ENCODE results near the gene TPGS1.

The TPGS1 gene

DNA sequence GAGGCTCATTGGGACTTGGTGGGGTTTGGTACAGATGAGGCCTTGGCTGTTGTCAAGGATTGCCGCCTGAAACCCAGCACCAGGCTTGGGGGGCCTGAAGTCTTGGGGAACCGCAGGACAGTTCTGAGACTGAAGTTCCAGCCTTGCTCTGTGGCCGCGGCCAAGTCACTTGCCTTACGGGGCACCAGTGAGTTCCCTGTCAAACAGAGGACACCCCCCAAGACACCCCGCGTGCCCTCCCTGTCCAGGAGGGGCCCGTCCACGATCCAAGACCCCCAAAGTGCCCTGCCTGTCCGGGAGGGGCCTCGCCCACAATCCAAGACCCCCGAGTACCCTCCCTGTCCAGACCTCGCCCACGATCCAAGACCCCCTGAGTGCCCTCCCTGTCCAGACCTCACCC lies 26.8 kb downstream of the TPGS1 start:
- Histone ChIP-seq H3K9me3 (ENCODE audit: control insufficient read depth in 1 of 2, low read length in 2 of 2) (no peaks in the 10 kb centered on the region), H3K9ac (ENCODE audit: low read depth in 1 of 2, low read length in 2 of 2) (peak overlapping the region in 1 of 2 donors; percentile 82), H3K4me3 (ENCODE audit: low read depth in 1 of 2, low read length in 2 of 2) (peak overlapping the region in 1 of 2 donors; percentile 75), H3K27me3 (ENCODE audit: control insufficient read depth in 1 of 2, insufficient read depth in 2 of 2, low read length in 2 of 2) (no peaks in the 10 kb centered on the region), H3K4me1 (ENCODE audit: control insufficient read depth in 1 of 2, insufficient read depth in 2 of 2, low read length in 2 of 2) (peaks cover 12 to 14% of the 10 kb centered on the region in 2 donors), H3K27ac (ENCODE audit: low read depth, low read length) (no peak overlapping the region), H3K36me3 (ENCODE audit: control insufficient read depth in 1 of 2, insufficient read depth in 2 of 2, low read length in 2 of 2) (peaks cover 0 to 28% of the 10 kb centered on the region in 2 donors)

DNA sequence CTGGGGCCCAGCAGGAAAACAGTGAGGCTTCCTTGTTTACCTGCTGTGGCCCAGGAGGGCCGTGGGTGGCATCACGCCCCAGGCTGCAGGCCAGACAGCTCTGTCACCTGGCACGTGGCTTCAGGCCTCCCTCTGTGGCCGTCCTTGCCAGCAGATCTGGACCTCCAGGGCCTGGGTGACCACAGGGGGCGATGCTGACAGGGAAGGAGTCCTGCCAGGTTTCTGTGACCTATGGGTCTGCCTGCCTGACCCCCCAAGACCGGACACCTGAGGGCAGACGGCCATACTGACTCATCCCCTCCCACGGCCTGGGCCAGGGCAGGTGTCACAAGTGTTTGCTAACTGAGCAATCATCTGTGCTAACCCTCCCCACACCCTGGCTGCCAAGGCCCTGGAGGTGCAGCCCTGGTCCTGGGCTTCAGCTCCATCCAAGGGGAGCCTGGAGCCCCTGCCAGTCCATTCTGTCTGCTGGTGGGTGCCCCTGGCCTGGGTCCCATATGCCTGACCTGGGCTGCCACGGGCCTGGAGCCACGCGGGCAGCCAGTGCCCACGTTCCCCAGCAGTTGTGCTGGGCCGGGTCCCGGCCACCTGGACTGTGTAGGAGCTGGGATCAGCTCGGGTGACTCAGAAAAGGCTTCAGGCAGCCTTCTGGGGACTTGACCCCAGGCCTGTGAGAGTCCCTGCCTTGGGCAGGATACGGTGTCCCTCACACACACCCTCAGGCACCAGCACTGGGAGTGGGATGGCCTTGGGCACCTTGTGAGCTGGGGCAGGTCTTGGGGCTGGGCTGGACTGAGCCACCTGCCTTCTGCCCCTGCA lies 27.9 kb downstream of the TPGS1 start:
- H3K4me1 ChIP-seq (ENCODE audit: control insufficient read depth in 1 of 2, insufficient read depth in 2 of 2, low read length in 2 of 2): peaks cover 12 to 14% of the 10 kb centered on the region in 2 donors
- no peak overlapping the region for H3K4me3 ChIP-seq (ENCODE audit: low read depth in 1 of 2, low read length in 2 of 2)
- no peaks in the 10 kb centered on the region for H3K9me3 ChIP-seq (ENCODE audit: control insufficient read depth in 1 of 2, low read length in 2 of 2)
- no peak overlapping the region for H3K27ac ChIP-seq (ENCODE audit: low read depth, low read length)
- H3K36me3 ChIP-seq (ENCODE audit: control insufficient read depth in 1 of 2, insufficient read depth in 2 of 2, low read length in 2 of 2): peaks cover 0 to 33% of the 10 kb centered on the region in 2 donors
- no peaks in the 10 kb centered on the region for H3K27me3 ChIP-seq (ENCODE audit: control insufficient read depth in 1 of 2, insufficient read depth in 2 of 2, low read length in 2 of 2)
- no peak overlapping the region for H3K9ac ChIP-seq (ENCODE audit: low read depth in 1 of 2, low read length in 2 of 2)

DNA sequence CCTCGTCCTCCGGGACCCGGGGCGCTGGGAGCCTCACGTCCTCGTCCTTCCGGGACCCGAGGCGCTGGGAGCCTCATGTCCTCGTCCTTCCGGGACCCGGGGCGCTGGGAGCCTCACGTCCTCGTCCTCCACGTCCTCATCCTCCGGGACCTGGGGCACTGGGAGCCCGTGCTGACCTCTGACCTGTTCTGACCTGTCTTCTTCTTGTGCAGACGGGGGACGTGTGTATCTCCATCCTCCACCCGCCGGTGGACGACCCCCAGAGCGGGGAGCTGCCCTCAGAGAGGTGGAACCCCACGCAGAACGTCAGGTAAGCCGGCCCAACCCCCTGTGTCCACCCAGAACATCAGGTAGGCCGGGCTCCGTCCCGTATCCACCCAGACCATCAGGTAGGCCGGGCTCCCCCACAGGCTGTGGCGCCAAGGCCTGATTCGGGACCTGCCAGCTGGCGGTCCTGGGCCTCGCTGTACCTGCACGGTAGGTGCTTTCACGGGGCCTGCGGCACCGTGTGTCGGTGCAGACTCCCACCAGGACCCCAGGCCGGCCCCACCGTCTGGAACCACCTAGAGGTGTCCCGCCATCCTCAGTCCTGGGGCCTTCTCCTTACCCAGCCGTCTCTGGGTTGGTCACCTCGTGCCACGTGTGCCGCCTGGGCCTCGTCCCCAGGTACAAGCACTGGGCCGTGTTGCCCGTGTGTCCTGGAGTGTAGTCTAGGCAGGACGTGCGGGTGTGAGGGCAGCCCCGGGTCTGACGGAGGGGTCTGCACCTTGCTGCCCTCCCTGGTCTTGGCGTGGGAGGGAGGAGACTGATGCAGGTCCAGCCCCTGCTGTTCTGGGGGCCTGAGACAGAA lies 29.0 kb downstream of the TPGS1 start:
- Histone ChIP-seq H3K4me3 (ENCODE audit: low read depth in 1 of 2, low read length in 2 of 2) (no peak overlapping the region), H3K27ac (ENCODE audit: low read depth, low read length) (no peak overlapping the region), H3K9ac (ENCODE audit: low read depth in 1 of 2, low read length in 2 of 2) (no peak overlapping the region), H3K9me3 (ENCODE audit: control insufficient read depth in 1 of 2, low read length in 2 of 2) (no peaks in the 10 kb centered on the region), H3K4me1 (ENCODE audit: control insufficient read depth in 1 of 2, insufficient read depth in 2 of 2, low read length in 2 of 2) (peaks cover 12 to 14% of the 10 kb centered on the region in 2 donors), H3K36me3 (ENCODE audit: control insufficient read depth in 1 of 2, insufficient read depth in 2 of 2, low read length in 2 of 2) (peaks cover 4 to 37% of the 10 kb centered on the region in 2 donors), H3K27me3 (ENCODE audit: control insufficient read depth in 1 of 2, insufficient read depth in 2 of 2, low read length in 2 of 2) (no peaks in the 10 kb centered on the region)

DNA sequence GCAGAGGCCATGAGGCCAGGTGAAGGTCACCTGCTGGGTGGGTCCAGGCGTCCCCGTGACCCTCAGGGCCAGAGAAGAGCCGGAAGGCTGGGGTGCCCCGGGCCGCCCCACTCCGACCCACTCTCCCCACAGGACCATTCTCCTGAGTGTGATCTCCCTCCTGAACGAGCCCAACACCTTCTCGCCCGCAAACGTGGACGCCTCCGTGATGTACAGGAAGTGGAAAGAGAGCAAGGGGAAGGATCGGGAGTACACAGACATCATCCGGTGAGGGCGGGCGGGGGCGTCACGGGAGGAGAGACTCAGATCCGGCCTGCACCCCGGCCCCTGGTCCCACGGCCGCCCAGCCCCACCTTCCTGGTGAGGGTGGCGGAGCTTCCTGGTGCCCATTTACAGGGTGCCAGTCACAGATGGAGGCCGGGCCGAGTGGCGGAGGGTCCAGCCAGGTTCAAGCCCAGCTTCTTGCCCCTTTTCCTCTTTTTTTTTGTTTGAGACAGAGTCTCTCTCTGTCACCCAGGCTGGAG lies 29.6 kb downstream of the TPGS1 start:
- Histone ChIP-seq H3K27ac (ENCODE audit: low read depth, low read length) (no peak overlapping the region), H3K4me3 (ENCODE audit: low read depth in 1 of 2, low read length in 2 of 2) (no peak overlapping the region), H3K4me1 (ENCODE audit: control insufficient read depth in 1 of 2, insufficient read depth in 2 of 2, low read length in 2 of 2) (peaks cover 12 to 14% of the 10 kb centered on the region in 2 donors), H3K9me3 (ENCODE audit: control insufficient read depth in 1 of 2, low read length in 2 of 2) (no peaks in the 10 kb centered on the region), H3K9ac (ENCODE audit: low read depth in 1 of 2, low read length in 2 of 2) (no peak overlapping the region), H3K27me3 (ENCODE audit: control insufficient read depth in 1 of 2, insufficient read depth in 2 of 2, low read length in 2 of 2) (no peaks in the 10 kb centered on the region), H3K36me3 (ENCODE audit: control insufficient read depth in 1 of 2, insufficient read depth in 2 of 2, low read length in 2 of 2) (peaks cover 10 to 44% of the 10 kb centered on the region in 2 donors)

DNA sequence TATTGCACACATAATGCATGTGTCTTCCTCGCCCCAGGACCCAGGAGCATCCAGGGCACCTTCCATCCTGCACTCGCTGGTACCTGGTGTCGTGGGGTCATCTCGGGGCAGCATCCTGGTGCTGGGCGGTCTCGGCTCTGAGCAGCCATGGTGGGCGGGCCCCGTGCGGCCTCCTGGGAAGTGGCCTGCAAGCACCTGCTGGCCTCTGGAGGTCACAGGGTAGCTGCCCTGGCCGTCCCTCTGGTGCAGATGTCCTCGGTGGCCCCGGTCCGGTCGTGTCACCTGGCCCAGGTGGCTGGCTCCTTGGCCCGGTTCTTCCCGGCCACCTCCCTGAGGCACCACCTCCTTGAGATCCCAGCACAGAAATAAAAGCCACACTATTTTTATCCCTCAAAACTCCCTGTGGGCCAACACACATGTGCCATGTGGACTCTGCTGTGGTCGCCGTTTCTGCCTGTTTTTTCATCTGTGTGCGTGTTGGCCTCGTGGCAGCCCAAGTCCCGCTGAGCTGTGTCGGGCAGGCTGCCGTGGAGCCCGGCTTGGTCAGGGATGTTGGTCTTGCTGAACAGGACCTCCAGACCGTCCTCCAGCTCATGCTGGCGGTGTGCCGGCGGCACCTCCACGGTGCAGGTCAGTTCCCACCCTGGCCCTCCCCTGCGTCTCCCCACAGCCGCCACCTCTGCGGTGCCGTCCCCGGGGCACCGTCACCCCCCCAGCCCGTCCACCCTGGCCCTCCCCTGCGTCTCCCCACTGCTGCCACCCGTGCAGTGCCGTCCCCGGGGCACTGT lies 31.5 kb downstream of the TPGS1 start:
- H3K9ac ChIP-seq (ENCODE audit: low read depth in 1 of 2, low read length in 2 of 2): no peak overlapping the region
- H3K27ac ChIP-seq (ENCODE audit: low read depth, low read length): no peak overlapping the region
- H3K4me1 ChIP-seq (ENCODE audit: control insufficient read depth in 1 of 2, insufficient read depth in 2 of 2, low read length in 2 of 2): peaks cover under 1 to 2% of the 10 kb centered on the region in 2 donors
- no peaks in the 10 kb centered on the region for H3K27me3 ChIP-seq (ENCODE audit: control insufficient read depth in 1 of 2, insufficient read depth in 2 of 2, low read length in 2 of 2)
- peaks cover 10 to 51% of the 10 kb centered on the region in 2 donors for H3K36me3 ChIP-seq (ENCODE audit: control insufficient read depth in 1 of 2, insufficient read depth in 2 of 2, low read length in 2 of 2)
- H3K4me3 ChIP-seq (ENCODE audit: low read depth in 1 of 2, low read length in 2 of 2): no peak overlapping the region
- H3K9me3 ChIP-seq (ENCODE audit: control insufficient read depth in 1 of 2, low read length in 2 of 2): no peaks in the 10 kb centered on the region

DNA sequence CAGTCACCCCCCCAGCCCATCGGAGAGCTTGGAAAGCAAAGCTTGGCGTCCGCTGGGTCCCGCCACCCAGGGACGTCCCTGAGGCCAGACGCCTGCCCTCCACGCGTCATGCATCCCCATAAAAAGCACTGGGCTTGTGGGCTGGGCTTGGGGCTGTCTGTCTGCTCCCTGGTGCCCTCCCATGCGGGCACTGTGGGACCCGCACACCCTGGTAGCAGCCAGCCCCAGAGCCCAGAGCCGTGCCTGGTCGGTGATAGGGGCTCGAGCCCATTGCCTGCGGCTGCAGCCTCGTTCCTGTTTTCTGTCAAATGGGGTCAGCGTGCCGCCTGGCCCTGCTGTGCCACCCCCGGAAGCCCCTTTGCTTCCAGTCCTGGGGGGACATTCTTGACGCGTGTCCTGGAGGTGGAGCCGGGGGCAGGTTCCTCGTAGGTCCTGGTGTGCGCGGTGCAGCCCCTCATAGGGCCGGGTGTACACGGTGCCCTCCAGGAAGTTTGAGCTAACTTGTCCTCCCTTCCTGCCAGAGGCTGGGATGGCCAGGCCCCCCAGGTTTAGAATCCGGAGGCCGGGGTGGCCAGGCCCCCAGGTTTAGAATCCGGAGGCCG lies 32.2 kb downstream of the TPGS1 start:
- H3K9ac ChIP-seq (ENCODE audit: low read depth in 1 of 2, low read length in 2 of 2): no peak overlapping the region
- no peak overlapping the region for H3K27ac ChIP-seq (ENCODE audit: low read depth, low read length)
- H3K9me3 ChIP-seq (ENCODE audit: control insufficient read depth in 1 of 2, low read length in 2 of 2): no peaks in the 10 kb centered on the region
- no peaks in the 10 kb centered on the region for H3K4me1 ChIP-seq (ENCODE audit: control insufficient read depth in 1 of 2, insufficient read depth in 2 of 2, low read length in 2 of 2)
- no peak overlapping the region for H3K4me3 ChIP-seq (ENCODE audit: low read depth in 1 of 2, low read length in 2 of 2)
- H3K27me3 ChIP-seq (ENCODE audit: control insufficient read depth in 1 of 2, insufficient read depth in 2 of 2, low read length in 2 of 2): no peaks in the 10 kb centered on the region
- H3K36me3 ChIP-seq (ENCODE audit: control insufficient read depth in 1 of 2, insufficient read depth in 2 of 2, low read length in 2 of 2): peaks cover 10 to 51% of the 10 kb centered on the region in 2 donors

DNA sequence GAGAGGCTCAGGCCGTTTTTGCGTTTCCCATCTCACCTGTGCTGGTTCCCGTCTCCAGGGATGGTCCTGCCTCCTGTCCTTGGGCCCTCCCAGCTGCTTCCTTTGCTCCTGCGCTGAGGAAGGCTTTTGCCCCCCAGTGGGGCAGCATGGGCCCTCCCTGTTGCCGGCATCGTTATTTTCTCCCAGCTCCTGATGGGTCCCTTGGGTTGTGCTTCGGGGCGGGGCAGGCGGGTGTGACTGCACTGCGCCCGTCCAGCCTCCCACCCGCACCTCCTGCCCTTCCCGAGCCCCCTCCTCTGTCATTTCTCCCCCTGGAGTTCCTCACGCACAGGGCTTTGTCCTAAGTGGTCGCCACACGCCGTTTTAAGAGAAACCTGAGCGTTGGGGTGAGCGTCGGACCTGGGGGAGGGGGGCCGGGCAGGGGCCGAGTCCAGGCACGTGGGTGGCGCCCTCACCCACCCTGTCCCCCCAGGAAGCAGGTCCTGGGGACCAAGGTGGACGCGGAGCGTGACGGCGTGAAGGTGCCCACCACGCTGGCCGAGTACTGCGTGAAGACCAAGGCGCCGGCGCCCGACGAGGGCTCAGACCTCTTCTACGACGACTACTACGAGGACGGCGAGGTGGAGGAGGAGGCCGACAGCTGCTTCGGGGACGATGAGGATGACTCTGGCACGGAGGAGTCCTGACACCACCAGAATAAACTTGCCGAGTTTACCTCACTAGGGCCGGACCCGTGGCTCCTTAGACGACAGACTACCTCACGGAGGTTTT lies 33.8 kb downstream of the TPGS1 start:
- Histone ChIP-seq H3K9me3 (ENCODE audit: control insufficient read depth in 1 of 2, low read length in 2 of 2) (no peaks in the 10 kb centered on the region), H3K27me3 (ENCODE audit: control insufficient read depth in 1 of 2, insufficient read depth in 2 of 2, low read length in 2 of 2) (peaks cover 0 to 3% of the 10 kb centered on the region in 2 donors), H3K27ac (ENCODE audit: low read depth, low read length) (no peak overlapping the region), H3K36me3 (ENCODE audit: control insufficient read depth in 1 of 2, insufficient read depth in 2 of 2, low read length in 2 of 2) (peaks cover 10 to 49% of the 10 kb centered on the region in 2 donors), H3K4me1 (ENCODE audit: control insufficient read depth in 1 of 2, insufficient read depth in 2 of 2, low read length in 2 of 2) (no peaks in the 10 kb centered on the region), H3K9ac (ENCODE audit: low read depth in 1 of 2, low read length in 2 of 2) (no peak overlapping the region), H3K4me3 (ENCODE audit: low read depth in 1 of 2, low read length in 2 of 2) (no peak overlapping the region)

DNA sequence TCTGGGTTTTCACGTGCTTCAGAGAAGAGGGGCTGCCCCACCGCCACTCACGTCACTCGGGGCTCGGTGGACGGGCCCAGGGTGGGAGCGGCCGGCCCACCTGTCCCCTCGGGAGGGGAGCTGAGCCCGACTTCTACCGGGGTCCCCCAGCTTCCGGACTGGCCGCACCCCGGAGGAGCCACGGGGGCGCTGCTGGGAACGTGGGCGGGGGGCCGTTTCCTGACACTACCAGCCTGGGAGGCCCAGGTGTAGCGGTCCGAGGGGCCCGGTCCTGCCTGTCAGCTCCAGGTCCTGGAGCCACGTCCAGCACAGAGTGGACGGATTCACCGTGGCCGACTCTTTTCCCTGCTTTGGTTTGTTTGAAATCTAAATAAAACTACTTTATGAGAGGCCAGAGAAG lies 34.4 kb downstream of the TPGS1 start:
- no peaks in the 10 kb centered on the region for H3K9me3 ChIP-seq (ENCODE audit: control insufficient read depth in 1 of 2, low read length in 2 of 2)
- no peaks in the 10 kb centered on the region for H3K4me1 ChIP-seq (ENCODE audit: control insufficient read depth in 1 of 2, insufficient read depth in 2 of 2, low read length in 2 of 2)
- H3K36me3 ChIP-seq (ENCODE audit: control insufficient read depth in 1 of 2, insufficient read depth in 2 of 2, low read length in 2 of 2): peaks cover 10 to 43% of the 10 kb centered on the region in 2 donors
- H3K27me3 ChIP-seq (ENCODE audit: control insufficient read depth in 1 of 2, insufficient read depth in 2 of 2, low read length in 2 of 2): peaks cover 0 to 3% of the 10 kb centered on the region in 2 donors
- H3K27ac ChIP-seq (ENCODE audit: low read depth, low read length): no peak overlapping the region
- no peak overlapping the region for H3K9ac ChIP-seq (ENCODE audit: low read depth in 1 of 2, low read length in 2 of 2)
- no peak overlapping the region for H3K4me3 ChIP-seq (ENCODE audit: low read depth in 1 of 2, low read length in 2 of 2)
